HG03108 (cell line): Measurements from ENCODE around the gene TAF9.
A peak's percentile ranks its signal among the peaks of the same experiment; 100 is the strongest.
"Not testable (repeated sequence)": the region's sequence is repeated elsewhere in the genome, so short reads cannot be mapped to it uniquely, and the experiment has no call there.

Experiments
- ATAC-seq: cut with Tn5 transposase; IDR thresholded peaks from one replicate; pipeline ENCODE4 v1.9.1; 2021; ENCODE audit warnings: moderate library complexity; ENCODE audit not compliant: unreplicated experiment

Gene TAF9

DNA sequence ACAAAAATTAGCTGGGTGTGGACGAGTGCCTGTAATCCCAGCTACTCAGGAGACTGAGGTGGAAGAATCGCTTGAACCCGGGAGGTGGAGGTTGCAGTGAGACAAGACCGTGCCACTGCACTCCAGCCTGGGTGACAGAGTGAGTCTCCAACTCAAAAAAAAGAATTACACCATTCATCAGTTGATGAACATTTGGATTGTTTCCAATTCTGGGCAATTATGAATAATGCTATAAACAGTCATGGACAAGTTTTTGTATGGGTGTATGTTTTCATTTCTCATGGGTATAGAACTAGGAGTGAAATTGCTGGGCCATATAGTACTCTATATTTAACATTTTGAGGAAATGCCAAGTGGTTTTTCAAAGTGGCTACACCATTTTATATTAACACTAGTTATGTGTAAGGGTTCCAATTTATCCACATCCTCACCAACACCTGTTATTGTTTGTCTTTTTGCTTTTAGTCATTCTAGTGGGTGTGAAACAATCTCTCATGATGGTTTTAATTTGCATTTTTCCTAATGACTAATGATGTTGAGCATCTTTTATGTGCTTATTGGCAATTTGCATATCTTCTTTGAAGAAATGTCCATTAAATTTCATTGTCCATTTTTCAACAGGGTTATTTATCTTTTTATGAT lies 27.7 kb downstream of the TAF9 start:
- no peak for ATAC-seq

GRCh38 chr5:69335341-69335935 lies 33.9 kb downstream of the TAF9 start:
- ATAC-seq: no peak

GRCh38 chr5:69334793-69335268 lies 34.5 kb downstream of the TAF9 start:
- ATAC-seq: peak; percentile 71

DNA sequence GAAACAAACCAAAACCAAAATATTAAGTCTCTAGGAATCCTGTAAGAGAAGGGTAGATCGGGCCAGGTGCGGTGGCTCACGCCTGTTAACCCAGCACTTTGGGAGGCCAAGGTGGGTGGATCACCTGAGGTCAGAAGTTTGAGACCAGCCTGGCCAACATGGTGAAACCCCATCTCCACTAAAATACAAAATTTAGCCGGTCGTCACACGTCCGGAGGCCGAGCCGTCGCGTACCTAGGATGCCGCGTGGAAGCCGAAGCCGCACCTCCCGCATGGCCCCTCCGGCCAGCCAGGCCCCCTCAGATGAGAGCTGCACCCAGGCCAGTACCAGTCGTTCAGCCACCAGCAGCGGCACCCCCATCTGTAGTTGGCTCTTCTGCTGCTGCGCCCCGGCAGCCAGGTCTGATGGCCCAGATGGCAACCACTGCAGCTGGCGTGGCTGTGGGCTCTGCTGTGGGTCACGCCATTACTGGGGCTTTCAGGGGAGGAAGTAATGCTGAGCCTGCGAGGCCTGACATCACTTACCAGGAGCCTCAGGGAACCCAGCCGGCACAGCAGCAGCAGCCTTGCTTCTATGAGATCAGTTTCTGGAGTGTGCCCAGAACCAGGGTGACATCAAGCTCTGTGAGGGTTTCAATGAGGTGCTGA lies 35.5 kb downstream of the TAF9 start:
- ATAC-seq: not testable (repeated sequence)

GRCh38 chr5:69331528-69332445 lies 37.5 kb downstream of the TAF9 start:
- no peak for ATAC-seq

- ATAC-seq: no peak
Measured at GRCh38 chr5:69329905-69330489, 39.3 kb downstream of the TAF9 start.

DNA sequence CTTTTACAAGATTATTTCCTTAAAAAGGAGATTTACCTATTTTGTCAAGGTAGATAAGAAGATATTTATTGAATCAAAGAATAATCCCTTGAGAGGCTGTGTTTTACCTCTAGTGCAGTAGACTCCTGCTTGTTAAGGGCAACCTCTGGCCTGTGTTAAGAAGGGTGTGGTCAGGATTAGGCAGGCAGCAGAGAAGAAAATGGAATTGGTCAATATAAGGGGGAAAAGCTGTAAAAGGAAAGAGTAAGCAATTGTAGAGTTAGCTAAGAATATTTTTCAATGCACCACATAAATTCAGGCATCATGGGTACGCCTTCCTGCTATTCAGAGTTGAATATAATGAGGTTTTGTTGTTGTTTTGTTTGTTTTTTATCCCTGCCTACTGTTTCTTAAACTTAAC lies 43.0 kb downstream of the TAF9 start:
- no peak for ATAC-seq

DNA sequence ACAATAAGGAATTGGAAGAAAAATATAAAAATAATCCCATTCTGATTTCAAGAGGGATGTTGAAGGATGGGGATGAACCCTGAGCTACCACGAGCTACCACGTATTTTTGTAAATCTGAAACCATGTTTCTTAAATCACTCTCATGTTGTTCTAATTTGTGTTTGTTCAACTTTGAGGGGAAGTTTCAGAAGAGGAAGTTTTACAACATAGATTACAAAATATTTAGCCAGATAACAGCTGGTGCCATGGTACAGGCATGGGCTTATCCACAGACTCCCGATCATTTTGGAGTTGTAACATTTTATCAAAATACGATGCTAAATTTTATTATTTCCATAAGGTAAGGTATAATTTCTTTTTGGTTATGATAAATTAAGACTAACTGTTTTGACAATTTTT lies 51.9 kb downstream of the TAF9 start:
- ATAC-seq: no peak

DNA sequence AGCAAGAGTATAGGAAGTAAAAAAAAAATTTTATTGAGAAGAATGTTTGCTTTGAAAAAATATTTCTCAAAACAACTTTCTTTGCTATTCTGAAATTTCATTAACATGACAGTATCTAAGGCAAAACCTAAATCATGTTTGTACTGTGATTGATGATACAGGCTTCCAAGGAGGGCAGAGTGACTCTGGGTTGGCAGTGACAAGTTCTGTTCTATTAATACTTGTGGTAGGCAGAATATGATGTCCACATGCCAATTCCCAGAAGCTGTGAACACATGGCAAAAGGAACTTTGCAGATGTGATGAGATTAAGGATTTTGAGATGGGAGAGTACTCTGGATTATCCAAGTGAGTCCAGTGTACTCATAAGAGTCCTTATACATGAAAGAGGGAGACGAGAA lies 53.3 kb downstream of the TAF9 start:
- no peak for ATAC-seq
